Ramos (cell line): ENCODE data around the gene HBS1L.

Source experiments
- in situ Hi-C: fragments of 300-500 bp; cut with MboI; formaldehyde crosslinking; loops from one replicate; pipeline ENCODE4 v1.14.3; 2022; ENCODE audit warnings: low sequenced_read_pairs; ENCODE audit not compliant: unreplicated experiment

Gene HBS1L

DNA sequence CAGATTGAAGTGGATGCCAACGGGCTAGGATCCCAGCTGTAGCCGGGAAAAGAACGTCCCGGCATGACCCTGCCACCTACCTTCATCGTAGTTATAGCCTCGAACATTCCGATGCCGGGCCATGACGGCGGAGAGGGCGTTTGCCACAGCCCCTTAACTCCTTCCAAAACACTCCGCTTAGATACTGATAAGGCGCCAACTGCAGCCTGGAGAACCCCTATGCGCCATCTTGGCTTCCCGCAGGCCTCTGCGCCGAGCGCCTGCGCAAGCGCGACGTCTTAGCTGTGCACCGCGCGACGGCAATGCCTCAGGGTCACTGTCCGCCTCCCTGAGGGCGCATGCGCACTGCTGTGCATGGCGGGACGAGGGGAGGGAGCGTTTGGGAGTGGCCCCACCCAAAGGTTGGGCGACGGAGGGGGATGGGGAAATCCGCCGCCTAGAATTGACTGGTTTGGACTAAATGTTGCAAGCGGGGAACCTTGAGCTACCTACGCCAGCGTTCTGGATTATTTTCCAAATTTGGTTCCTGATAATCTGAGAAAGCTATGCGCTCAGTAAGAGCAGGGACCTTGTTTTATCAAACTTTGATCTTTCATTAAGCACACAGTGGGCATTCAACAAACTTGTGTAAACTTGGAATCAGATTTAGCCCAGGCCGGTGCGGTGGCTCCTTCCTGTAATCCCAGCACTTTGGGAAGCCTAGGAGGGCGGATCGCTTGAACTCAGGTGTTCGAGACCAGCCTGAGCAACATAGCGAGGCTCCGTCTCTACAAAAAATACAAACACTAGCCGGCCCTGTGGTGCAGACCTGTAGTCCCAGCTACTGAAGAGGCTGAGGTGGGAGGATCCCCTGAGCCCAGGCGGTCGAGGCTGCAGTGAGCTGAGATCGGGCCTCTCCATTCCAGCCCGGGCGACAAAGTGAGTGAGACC is at the start of gene HBS1L:
Gene HBS1L, minus strand, starts transcription at position 254 of the 930 bp plus-strand sequence. Its CDS starts 131 bp downstream, at position 123.
- in situ Hi-C loops: no loop called here

DNA sequence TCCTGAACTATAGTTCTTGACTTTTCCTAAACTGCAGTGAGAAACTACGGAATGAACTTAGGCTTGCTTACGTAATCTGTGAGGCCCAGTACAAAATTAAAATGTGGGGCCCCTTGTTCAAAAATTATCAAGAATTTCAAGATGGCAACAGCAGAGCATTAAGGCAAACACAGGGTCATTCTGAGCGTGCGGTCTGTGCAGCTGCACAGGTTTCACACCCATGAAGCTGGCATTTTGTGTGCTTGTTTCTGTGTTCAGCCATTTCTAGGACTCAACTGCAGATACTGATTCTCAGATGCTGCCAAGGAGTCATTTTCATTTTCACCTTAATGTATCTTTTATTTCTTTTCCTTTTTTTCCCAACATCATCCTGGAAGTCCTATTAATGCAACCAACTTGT is 49.6 kb upstream of the HBS1L start:
- in situ Hi-C loops: no loop called here

DNA sequence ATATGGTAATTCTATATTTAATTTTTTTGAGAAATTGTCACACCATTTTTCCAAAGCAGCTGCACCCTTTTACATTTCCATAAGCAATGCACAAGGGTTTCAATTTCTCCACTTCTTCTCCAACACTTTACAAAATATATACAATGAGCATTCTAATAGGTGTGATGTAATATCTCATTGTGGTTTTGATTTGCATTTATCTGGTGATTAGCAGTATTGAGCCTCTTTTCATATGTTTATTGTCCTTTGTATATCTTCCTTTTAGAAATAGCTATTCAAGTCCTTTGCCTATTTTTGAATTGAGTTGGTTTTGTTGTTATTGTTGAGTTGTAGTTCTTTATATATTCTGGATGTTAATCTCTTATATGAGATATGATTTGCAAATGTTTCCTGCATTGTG is 47.6 kb upstream of the HBS1L start:
- in situ Hi-C loops: no loop called here

DNA sequence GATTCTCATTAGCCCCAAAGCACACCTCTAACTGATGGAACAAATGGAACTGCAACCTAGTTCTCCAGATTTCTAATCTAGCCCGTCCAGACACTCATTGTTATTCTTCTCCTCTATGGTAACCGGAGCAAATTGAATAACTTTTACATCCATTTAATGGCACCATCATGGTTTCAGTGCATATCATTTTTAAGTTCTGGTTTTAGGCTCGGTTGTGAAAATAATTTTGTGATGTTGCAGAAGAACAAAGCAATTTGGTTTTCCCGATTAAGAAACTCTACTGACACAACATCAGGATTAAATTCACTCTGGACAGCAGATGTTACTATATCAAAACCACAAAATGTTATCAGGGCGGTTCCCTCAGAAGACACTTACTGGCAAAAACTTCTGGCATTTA is 42.5 kb upstream of the HBS1L start:
- in situ Hi-C loops: no loop called here

DNA sequence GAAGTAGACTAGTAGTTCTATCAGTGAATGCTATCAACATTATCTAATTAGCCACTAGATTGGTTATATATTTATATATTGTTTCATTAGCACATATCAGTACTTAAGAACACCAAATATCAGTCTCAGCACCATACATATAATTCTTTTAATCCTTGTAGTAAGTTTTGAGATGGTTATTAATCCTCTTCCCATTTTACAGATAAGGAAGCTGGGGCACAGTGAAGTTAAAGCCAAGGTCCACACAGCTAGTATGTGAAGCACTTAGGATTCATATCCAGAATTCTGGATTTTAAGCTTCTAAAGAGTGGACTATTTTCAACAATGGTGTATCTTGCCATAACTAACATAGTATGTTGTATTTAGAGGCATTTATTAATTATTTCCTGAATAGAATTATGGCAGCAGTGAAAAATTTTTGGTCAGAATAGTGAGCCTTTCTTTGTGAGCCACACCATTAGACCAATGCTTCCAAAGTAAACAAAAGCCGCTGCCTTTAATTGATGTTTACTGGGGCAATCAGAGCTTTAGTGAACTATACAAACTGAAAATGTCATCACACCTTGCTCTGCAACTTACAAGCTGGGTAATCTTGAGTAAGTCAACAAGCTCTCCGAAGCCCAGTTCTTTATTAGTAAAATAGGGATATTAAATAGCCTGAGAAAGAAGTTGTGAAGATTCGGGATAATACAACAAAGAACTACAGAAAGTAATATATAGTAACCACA is 41.9 kb upstream of the HBS1L start:
- in situ Hi-C loops: no loop called here

DNA sequence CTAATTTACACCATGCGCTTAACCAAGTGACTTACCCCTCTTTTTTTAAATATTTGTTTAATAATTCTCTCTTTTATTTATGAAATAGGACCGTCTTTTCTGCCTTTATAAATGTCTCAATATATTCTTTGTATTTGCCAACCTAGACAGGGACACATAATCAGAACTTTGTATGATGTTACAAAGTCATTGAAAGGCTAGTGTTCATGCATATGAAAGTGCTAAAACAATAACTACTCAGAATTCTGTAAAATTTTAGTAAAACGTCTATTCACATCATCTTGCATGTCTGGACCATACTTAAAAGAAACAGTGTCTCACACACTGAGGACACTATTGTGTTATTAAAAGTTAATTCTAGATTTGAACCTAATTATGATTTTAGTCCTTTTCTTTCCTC is 41.1 kb upstream of the HBS1L start:
- in situ Hi-C loops: no loop called here

DNA sequence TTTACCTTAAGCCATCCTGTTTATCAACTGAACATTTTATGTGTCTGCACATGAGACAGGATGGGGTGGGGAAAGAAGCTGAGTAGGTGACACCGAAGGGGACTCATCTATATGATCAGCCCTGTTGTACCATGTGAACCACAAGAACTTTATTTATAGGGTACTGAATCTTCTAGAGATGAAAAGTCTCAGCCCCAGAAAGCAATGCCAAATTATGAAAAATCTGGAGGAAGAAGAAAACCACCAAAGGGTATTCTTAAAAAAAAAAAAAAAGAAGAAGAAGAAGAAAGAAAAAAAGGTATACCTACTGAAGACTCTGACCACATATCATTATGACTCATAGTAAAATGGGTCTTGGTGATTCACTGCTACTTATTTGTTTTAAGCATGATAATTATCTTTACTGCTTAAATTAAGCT is 39.8 kb upstream of the HBS1L start:
- in situ Hi-C loops: no loop called here

DNA sequence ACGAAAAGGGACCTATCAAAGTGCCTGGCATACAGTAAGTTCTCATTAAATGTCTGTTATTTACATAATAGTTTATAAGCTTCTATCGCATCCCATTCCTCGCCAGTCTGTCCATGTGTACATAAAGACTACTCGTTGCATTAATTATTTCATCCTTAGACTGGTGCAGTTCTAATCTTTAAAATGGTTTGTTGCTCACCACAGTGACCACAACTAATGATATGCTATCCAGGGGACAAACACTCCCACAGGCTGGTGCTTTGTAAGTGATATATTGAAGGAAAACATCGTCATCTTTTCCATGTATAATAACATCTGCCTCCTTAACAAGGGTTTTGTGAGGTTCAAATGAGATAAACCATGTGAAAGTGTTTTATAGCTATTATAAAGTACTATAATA is 39.0 kb upstream of the HBS1L start:
- in situ Hi-C loops: no loop called here

DNA sequence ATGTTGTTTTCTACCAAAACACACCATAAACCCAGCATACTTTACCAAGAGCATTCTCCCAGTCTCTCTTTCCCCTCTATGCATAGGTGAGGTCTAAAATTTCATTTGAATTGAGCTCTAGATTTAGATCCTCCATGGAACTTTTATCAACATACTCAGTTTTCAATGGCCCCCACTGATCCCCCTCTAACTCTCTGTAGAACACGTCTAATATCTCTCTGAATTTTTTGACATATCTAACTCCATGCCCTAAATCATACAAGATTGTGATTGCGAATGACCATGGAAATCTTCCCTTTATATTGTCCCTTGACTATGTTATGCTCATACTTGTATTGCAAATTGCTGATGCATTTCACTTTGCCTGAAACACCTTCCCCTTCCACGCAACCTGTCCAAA is 38.1 kb upstream of the HBS1L start:
- in situ Hi-C loops: no loop called here

DNA sequence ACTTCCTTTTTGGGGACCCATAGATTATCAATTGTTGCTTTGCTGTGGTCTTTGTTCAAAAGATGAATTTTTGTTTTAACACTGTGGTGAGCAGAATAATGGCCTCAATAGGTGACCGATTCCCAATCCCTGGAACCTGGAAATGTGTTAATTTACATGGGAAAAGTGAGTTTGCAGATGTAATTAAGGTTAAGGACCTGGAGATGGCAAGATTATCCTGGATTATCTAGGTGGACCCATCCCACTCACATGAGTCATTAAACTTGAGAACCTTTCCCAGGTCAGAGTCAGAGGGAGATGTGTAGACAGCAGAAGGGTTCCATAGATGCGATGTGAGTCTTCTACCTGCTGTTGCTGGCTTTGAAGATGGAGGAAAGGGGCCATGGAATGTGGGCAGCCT is 36.2 kb upstream of the HBS1L start:
- in situ Hi-C loops: no loop called here

DNA sequence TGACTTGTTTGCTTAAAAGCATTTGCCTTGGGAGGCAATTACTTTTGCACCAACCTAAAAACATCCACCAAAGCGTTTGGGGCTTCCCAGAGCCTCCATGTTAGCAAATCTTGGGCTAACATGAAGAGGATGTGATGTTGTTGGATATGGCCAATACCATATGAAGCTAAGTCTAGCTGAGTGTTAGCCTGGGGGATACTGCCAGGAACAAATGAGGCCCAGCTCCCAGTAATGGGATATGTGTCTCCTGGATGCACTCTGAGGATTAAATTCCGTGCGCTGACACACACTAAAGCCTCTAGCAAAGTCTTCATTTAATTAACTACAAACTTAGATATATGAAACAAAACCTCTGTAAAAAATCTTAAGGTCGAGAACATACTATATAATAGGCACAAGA is 35.3 kb upstream of the HBS1L start:
- in situ Hi-C loops: no loop called here

DNA sequence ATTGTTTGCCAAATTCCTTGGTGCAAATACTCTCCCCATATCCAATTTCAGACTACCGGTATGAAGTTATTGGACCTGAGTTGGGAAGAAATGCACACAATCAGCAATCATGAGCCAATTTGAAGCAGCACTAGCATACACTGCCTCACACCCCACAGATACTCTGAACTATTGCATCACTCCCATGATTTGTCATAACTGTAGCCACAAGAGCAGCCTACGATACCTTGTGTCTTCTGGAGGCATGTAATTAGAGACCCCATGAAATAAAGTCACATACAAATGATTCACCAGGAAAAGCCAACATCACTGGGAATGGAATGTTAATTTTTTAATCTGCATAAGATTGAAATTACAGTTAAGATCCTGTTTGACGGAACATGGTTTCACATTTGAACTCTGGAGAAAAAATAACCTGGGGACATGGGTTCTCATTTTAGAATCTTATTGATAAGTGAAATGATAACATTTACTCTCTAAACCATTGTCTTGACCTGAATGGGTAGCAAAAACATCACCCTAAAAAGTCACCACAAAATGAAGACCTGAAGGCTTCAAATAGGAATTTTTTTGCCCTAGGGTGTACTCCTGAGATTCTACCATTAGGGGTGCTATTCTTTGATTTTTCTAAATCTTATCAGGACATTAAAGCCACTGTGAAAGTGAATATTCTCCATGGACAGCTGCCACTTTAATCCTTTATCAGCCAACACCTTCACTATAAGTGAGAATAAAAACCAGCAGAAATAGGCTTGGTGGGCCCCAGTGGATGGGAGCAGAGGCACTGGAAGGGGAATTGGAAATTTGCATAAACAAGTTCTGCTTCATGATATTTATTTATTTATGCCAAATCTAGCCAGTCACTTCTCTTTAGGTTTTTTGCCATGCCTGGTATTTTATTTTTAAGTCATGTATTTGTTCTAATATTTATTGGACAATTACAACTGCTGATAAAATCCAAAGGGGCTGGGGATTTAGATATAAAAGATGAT is 34.5 kb upstream of the HBS1L start:
- in situ Hi-C loops: no loop called here

DNA sequence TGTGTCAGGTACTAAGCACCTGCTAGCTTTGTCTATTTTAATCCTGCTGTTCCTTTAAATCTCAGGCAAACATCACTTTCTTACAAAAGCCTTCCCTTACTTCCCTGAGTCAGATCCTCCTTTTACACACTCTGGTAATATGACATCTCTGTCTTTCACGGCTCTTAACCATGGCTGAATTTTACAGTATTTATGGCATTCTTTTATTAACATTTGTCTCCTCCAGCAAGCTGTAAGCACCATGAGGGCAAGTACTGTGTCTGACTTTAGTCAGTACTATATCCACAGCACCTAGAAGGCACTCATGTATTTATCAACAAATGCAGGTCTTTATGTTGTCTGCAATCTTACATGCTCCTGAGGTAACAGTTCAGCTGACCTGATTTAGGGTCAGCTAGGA is 33.7 kb upstream of the HBS1L start:
- in situ Hi-C loops: no loop called here

DNA sequence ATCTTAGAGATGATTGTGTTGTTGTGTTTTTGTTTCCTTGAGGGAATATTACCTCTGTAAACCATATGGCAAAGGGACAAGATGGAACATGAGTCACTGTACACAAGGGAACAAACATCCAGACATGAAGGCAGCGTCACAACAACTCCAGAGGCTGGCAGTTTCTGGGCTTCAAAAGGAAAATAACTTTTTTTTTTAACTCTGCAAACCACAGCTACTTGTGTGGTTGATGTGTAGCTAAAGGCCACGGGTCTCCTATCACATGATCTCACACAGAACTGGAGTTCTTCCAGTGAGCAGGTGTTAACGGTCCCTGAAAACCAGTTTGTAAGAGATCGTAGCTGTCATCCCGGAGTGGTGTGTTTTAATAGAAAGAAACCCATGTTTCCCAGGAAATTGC is 33.2 kb upstream of the HBS1L start:
- in situ Hi-C loops: no loop called here

DNA sequence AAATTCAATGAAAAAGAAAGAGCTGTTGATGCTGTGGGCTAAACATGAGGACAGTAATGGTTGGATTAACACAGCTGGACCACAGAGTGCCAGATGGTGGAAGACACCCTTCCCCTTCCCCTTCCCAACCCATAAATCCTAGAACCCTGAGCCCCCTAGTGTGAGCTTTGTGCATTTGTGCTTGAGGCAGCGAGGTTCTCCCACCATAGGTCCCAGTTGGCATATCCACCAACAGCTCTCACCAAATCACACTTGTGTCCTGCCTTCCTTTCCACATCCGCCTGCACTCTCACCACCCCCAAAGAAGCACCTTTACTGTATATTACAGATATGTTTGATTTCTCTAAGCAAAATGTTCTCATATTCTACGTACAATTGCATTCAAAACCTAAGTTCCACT is 32.8 kb upstream of the HBS1L start:
- in situ Hi-C loops: no loop called here

DNA sequence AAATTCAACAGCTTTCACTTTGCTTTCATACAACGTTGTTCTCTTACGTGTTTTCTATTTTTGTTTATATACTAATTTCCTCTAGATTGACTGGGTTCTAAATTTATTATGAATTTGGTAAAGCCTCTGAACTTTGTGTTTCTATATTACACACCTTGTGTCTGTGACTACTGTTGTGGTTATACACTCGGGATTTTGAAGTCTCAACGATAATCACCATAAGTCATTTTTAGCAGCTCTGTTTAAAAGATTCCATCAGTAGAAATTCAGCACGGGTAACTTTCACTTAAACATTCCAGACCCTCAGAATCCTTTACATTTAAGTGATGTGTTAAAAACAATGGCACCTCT is 31.8 kb upstream of the HBS1L start:
- in situ Hi-C loops: no loop called here

DNA sequence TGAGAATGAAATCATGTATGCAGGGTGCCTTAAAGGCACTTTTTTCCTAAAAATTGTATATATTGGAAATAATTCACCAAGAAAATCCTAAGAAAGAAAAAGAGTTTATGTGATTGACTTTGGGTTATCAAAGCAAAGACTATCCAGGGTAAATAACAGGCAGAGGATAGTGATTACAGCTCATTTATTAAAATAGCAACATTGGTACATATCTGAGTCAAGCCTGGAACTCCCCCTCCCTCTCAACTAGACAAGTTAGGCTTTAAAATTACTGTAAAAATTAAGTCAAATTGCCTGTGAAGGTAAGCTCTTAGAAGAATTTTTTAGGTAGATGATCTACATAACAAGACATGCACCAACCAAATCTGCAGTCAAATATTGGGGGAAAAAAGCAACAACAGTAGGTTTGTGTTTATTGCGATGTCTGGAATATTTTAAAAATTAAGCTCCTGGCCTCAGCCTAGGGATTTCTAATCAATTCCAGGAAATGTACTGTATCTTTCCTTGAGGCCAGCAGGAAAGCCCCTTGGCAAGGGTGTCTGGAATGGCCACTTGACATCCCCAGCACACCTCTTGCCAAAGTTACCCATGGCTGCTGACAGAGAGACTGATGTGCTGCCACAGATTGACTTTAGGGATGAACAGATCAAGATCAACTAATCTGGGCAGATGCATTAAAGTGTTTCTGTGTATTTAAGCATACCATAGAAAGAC is 31.2 kb upstream of the HBS1L start:
- in situ Hi-C loops: no loop called here

DNA sequence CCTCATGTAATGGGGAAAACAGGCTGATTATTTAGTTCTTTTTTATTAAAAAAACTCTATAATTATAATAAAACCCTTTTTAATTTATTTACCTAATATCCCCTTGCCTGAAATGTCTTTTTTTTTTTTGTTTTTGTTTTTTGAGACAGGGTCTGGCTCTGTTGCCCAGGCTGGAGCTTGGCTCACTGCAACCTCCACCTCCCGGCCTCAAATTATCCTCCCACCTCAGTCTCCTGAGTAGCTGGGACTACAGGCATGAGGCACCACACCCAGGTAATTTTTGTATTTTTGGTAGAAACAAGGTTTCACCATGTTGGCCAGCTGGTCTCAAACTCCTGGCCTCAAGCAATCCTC is 30.3 kb upstream of the HBS1L start:
- in situ Hi-C loops: no loop called here

DNA sequence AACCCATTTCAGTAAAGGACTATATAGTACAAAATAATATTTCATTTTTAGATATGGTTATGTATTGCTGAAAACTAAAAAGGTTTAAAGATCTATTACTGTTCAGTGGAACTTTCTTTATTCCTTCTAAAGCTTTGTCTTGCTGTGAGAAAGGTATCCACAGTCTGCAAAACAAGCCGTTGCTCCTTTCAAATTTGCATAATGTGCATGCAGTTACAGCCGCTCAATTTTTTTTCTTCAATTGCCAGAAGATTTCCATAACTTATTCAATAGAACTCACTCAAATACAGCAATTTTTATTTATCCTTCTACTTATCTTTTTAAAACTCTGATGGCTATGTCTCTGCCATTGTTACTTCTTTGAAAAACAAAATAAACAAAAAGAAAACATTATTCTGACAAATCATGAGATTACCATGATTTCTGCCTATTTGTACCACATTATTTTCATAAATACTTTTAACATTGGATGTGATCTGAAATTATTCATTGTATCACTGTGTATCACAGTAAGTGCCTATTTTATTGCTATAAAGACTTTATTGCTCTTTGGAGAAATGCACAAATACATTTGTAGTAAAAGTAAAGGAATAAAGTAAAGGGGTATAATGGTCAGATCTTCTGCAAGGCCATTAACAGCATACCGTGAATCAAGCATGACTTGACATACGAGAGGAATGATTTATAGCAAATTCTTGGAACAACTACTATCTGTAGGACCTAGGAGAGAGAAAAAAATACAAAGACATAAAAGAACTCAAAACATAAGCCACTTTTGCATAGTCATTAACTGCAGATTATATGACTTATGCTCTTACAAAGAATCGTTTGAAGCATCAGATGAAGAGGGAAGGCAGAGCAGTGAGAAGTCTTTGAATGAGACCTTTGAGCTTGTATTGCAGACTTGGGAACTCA is 29.6 kb upstream of the HBS1L start:
- in situ Hi-C loops: no loop called here
